HG02678 (cell line): ENCODE measurements around the gene AHRR.
A peak's percentile ranks its signal among the peaks of the same experiment; 100 is the strongest.

ENCODE experiments used
- ATAC-seq: cut with Tn5 transposase; IDR thresholded peaks from one replicate; pipeline ENCODE4 v1.9.1; 2021; ENCODE audit warnings: mild to moderate bottlenecking, moderate library complexity; ENCODE audit not compliant: unreplicated experiment

The AHRR gene

GRCh38 chr5:318931-319601 lies 2.4 kb upstream of the AHRR start:
- no peak for ATAC-seq

- ATAC-seq, result no peak
These were observed 837 bp upstream of the AHRR start for GRCh38 chr5:320524-321229.

- ATAC-seq, result peak; percentile 4
These were observed 275 bp downstream of the AHRR start for GRCh38 chr5:321726-322251.

GRCh38 chr5:322281-322941 lies 897 bp downstream of the AHRR start:
- ATAC-seq, result peak; percentile 33

- ATAC-seq, result no peak
These were observed 1.7 kb downstream of the AHRR start for GRCh38 chr5:322942-323879.

GRCh38 chr5:324736-325612 lies 3.5 kb downstream of the AHRR start:
- ATAC-seq, result no peak

- no peak for ATAC-seq
These were observed 4.6 kb downstream of the AHRR start for GRCh38 chr5:326109-326508.

GRCh38 chr5:329121-329735 lies 7.7 kb downstream of the AHRR start:
- ATAC-seq, result no peak

- no peak for ATAC-seq
These were observed 8.3 kb downstream of the AHRR start for GRCh38 chr5:329768-330167.

- no peak for ATAC-seq
These were observed 11.3 kb downstream of the AHRR start for GRCh38 chr5:332843-333242.

- no peak for ATAC-seq
These were observed 12.4 kb downstream of the AHRR start for GRCh38 chr5:333945-334344.

GRCh38 chr5:334903-335739 lies 13.6 kb downstream of the AHRR start:
- ATAC-seq, result no peak

GRCh38 chr5:335740-336038 lies 14.2 kb downstream of the AHRR start:
- ATAC-seq, result no peak

- ATAC-seq, result no peak
These were observed 16.1 kb downstream of the AHRR start for GRCh38 chr5:337563-338130.

- no peak for ATAC-seq
These were observed 21.3 kb downstream of the AHRR start for GRCh38 chr5:342501-343460.

GRCh38 chr5:343461-344401 lies 22.2 kb downstream of the AHRR start:
- peak; percentile 72 for ATAC-seq
